HG03442 (cell line): ENCODE results near the gene EEF2K.
"Not testable (repeated sequence)": the region's sequence is repeated elsewhere in the genome, so short reads cannot be mapped to it uniquely, and the experiment has no call there.

Experiments
- ATAC-seq: cut with Tn5 transposase; IDR thresholded peaks from one replicate; pipeline ENCODE4 v1.9.1; 2021; ENCODE audit warnings: mild to moderate bottlenecking, moderate library complexity; ENCODE audit not compliant: unreplicated experiment

The EEF2K gene

DNA sequence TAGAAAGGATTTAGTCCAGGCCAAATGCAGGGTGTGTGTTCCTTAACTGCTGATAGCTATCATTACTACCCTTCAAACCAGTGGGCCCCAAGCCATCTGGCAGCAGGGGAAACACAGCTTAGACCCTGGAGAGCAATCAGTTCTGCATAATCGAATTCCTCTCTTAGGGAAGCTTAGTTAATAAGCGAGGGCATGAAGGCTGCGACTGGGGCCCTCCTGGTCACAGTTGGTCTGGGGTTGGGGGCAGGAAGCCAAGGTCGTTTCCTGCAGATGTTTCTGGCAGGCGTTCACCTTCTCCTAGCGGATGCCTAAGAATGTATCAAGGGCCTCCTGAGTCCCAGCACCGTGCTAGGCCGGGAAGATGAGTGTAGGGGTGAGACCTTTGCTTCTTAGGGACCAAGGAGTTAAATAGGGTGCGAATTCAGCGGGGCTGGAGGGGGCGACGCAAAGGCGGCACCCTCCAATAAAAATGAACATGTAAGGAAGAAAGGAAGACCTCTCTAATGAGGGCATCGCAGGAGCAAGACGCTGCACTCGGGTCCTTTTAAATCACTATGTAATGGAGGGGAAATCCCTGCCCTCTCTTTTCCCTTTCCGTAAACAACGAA, 16.5 kb upstream of the EEF2K start:
- no peak for ATAC-seq

- ATAC-seq: peak; percentile 58
These were observed 15.8 kb upstream of the EEF2K start for GRCh38 chr16:22190081-22190775.

GRCh38 chr16:22190776-22191531, 15.1 kb upstream of the EEF2K start:
- peak; percentile 43 for ATAC-seq

DNA sequence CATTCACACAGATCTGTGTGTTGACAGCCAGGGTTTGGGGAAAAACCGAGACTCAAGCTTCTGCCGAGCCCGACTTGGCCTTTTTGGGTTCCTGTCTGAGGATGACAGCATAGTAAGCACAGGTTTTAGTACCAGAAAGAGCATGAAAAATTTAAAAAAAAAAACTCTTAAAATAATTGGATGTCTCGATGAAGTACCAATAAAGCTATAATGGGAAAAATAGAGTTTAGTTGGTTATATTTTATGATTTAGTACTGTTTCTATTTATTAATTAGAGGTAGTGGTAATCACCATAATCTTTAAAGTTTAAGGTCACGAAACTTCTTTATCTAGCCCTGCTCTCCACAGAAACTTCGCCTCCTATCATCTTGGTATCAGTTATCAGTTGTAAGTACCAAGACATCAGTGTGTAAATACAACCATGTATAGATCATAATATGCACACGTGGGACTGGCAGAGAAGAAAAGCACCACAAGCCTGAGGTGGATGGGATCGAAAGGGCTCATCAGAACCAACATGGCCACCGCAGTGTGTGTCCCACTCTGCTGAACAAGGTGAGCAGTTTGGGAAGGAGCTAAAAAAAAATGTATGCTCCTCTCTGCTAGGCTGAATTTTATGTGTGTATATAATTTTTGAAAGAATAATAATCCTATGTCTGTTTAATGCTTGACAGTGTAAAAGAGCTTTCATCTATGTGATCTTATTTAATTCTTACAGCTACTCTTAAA, 14.4 kb upstream of the EEF2K start:
- no peak for ATAC-seq

DNA sequence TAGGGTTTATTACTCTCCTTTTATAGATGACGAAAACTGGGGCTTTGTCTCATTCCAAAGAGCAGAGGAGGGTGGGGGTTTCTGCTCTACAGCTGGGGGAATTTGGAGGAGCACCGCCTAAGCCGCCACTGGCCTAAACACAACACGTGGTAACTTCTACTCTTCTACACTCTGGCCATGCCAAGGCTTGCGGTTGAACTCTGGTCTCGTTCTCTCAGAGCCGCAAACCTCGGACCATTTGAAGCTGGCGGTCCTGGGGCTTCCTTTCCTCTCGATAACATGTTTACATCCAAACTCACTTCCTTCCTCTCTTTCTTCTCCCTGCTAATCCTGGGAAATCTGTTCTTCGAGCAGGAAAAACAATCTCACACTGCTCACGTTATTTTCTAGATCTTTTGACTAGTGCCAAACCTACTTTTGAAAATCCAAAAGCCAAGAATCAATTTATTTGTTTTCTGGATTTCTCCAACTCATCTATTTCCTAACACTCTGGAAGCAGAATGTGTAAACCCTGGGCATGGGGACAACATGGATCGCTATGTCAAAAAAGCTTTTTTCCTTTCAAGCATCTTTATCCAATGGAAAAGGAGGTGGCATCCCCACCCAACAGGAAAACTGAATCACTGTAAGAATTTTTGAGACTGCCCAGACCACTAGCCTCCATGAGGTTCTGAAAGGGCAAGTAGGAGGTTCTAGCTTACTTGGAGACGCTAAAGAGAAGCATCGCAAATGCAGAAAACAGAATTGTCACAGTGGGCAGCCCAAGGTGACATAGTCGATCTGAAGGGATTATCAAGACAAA, 13.6 kb upstream of the EEF2K start:
- peak; percentile 14 for ATAC-seq

DNA sequence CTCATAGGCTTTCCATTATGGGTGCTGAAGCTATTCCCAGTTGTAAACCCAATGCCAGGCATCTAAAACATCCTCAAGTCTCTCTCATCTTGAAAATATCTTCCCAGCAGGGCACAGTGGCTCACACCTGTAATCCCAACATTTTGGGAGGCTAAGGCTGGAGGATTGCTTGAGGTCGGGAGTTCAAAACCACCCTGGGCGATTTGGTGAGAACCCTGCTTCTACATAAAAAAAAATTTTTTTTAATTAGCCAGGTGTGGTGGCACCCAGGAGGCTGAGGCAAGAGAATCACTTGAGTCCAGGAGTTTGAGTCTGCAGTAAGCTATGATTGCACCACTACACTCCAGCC, 13.0 kb upstream of the EEF2K start:
- no peak for ATAC-seq

DNA sequence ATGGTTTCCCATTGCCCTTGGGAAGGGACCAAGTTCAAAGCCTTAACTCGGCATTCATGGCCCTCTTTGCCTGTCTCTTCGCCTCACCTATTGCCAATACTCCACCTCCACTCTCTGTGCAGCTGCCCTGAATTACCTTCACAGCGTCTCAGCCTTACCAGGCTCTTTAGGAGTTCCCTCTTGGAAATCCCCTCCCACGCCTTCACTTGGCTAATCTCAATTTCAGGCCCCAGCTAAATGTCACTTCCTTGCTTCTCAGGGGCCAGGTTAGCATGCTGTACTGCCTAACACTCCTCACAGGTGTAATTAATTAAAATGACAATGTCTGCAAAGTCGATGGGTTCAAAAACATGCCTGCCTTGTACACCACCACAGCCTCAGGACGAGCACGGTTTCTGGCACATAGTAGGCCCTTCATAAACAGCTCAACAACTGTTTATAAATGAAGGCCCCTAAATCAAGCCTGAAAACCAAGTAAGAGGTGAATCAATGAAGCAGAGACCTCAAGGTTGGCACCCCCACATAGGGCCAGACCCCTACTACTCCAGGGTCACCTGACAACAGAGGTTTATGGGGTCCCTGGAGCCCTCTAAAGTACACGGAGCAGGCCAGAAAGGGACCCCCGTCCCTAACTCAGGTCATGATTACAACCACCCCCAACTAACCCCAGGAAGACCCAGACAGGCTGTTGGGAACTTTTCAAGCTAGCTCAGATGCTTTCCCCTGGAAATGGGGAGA, 11.2 kb upstream of the EEF2K start:
- no peak for ATAC-seq

- ATAC-seq: no peak
These were observed 10.7 kb upstream of the EEF2K start for GRCh38 chr16:22195445-22195694.

DNA sequence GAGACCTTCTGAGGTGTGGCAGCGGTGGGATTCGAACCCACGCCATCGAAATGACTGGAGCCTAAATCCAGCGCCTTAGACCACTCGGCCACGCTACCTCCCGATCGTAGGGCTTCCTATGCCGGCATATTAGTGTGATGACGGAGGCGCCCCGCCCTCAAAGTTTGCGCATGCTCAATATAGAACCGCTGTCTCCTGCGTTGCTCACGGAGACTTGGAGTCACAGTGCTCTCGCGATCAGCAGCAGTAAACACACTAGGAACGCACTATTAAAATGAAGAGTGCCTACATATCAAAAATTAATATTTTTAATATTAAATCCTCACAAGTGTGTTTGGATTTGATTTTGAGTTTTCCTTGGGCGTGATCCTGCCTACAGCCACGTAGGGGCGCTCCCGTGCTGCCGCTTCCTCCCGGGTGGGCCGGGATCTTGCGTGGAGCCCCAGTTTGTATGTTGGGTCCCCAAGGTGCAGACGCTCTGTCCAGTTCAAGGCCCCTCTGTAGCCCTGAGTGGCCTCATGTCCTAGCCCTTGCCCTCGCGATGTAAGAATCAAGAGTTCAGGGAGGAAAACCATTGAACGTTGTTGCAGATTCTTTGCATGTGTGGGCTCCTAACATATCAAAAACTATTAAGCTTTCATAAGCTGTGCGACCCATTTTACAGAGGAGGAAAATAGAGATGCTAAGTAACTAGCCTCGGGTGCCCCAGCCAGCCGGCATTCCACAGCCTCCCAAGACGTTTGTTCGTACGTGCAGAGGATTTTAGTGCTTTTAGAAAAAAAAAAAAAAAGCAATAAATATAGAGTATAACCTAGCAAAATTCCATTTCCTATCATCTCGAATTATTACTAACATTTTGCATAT, 10.2 kb upstream of the EEF2K start:
- peak; percentile 23 for ATAC-seq

DNA sequence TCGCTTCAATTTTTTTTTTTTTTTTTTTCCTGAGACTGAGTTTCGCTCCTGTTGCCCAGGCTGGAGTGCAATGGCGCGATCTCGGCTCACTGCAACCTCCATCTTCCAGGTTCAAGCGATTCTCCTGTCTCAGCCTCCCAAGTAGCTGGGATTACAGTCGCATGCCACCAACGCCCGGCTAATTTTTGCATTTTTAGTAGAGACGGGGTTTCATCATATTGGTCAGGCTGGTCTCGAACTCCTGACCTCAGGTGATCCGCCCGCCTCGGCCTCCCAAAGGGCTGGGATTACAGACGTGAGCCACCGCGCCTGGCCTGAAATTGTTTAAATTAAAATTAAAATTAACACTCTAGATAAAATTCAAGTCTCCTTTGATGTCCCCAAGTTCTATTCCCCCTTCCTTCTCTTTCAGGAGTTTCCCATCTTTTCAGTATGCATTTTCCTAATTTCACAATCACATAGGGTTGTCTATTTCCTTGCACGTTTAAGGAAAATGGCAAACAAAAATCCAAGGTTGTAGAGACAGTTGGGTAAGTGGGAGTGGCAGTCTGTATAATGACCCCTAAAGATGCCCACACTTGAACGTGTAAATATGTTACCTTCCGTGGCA, 9.4 kb upstream of the EEF2K start:
- not testable (repeated sequence) for ATAC-seq

DNA sequence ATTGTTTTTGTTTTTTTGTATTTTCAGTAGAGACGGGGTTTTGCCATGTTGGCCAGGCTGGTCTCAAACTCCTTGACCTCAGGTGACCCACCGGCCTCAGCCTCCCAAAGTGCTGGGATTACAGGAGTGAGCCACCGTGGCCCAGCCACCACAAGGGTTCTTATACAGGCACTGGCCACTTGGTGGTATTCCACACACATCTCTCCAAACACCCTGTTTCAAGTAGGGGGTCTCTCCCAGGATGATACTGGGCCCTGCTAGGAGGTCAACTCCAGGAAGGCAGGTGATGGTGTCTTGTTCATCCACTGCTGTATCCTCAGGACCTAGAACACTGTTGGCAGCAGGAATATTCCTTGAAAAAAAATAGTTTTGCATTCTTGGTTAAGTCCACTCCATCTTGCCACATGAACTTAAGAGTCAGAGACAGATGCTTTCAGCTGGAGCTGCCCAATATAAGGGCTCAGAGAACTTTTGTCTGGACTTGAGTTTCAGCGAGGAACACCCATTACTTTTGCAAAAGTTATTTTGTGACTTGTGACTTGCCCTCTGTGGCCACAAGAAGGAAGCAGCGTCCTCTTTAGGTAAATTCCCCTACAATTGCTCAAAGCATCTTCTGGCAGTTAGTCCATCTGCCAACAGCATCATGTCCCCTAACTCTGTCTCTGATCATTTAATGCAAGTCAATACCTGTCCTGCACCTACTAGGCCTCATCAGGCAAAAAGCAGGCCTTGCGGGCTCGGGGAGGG, 7.4 kb upstream of the EEF2K start:
- ATAC-seq: no peak

DNA sequence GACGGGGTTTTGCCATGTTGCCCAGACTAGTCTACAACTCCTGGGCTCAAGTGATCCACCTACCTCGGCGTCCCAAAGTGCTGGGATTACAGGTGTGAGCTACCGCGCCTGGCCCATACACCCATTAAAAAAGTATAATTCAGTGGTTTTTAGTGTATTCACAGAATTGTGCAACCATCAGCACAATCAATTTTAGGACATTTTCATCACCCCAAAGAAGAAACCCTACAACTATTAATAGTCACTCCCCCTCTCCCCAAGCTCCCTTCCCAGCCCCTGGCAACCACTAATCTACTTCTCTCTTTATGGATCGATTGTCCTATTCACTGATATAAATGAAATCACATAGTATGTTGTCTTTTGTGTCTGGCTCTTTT, 3.8 kb upstream of the EEF2K start:
- no peak for ATAC-seq

GRCh38 chr16:22203091-22203490, 3.0 kb upstream of the EEF2K start:
- no peak for ATAC-seq

DNA sequence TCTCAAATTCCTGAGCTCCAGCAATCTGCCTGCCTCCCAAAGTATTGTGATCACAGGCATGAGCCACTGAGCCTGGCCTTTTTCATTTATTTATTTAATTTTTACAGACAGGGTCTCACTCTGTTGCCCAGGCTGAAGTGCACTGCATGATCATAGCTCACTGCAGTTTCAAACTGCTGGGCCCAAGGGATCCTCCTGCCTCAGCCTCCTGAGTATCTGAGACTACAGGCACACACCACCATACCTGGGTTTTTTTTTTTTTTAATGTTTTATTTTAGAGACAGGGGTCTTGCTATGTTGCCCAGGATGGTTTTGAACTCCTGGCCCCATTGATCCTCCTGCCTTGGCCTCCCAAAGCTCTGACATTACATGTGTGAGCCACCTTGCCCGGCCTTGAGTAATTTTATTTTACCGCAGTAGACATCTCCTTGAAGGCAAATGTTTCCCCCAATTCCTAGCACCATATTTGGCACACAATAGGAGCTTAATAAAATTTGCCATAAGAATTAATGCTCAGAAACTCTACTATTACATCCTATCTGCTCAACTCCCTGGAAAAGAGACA, 1.9 kb upstream of the EEF2K start:
- no peak for ATAC-seq

DNA sequence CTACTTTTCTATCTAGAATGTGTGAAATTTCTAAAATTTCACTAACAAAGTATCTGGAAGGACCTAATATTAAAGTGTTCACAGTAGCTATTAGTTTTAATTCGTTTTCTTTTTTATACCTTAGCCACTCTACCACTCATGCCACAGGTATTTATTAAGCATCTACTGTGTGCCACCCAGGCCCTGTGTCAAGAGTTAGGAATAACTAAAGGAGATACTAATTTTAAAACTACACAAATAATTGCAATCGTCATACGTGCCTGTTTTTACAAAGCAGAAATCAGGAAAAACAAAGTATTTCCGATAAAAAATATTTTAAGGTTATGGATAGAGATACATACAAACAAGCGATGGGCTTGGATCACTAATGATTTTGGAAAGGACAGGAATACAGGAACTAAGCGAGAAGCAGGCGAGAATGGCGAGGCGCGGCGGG, 483 bp upstream of the EEF2K start:
- no peak for ATAC-seq

- ATAC-seq: no peak
These were observed 1.0 kb downstream of the EEF2K start for GRCh38 chr16:22206842-22207714.
